ENCODE data around the gene SNRPE. TPM values are rescaled to one million over a fixed set of nuclear protein-coding genes. Genes with fewer than 3 reads are reported as not detected.

The SNRPE gene
- total RNA-seq, 2 donors from 2014 or later, result 273 to 498 TPM

GRCh38 chr1:203871114-203871880 lies 9.9 kb downstream of the SNRPE start:
- DNase-seq, result peak; percentile 75
- H3K36me3 ChIP-seq (ENCODE audit: control insufficient read depth, insufficient read depth, low read length), result peaks cover 45% of the 10 kb centered on the region
- TF ChIP-seq CTCF (conservative IDR thresholded peaks at IDR 0.05), result peak; percentile 100
- peak overlapping the region; percentile 70 for H3K27ac Mint-ChIP-seq
- H3K4me3 ChIP-seq (ENCODE audit: low read length), result no peak overlapping the region
- H3K4me3 Mint-ChIP-seq, result no peak overlapping the region
- H3K9me3 ChIP-seq (ENCODE audit: control insufficient read depth, low read length), result no peaks in the 10 kb centered on the region
- no peaks in the 10 kb centered on the region for H3K27me3 ChIP-seq (ENCODE audit: control insufficient read depth, insufficient read depth, low read length, poor library complexity, severe bottlenecking)
- H3K9me3 Mint-ChIP-seq, result no peaks in the 10 kb centered on the region
- WGBS, 2 experiments (ENCODE audit: insufficient coverage in 1 of 2, insufficient read length in 1 of 2), result 81 to 90% methylated on average over 3 of the region's 3 CpGs
- no peaks in the 10 kb centered on the region for H3K27me3 Mint-ChIP-seq (ENCODE audit: insufficient read depth)
- H3K36me3 Mint-ChIP-seq (ENCODE audit: low read depth), result peaks cover 48% of the 10 kb centered on the region
- H3K4me1 ChIP-seq (ENCODE audit: control insufficient read depth, insufficient read depth, low read length), result no peaks in the 10 kb centered on the region
- peak overlapping the region; percentile 3 for H3K27ac ChIP-seq (ENCODE audit: low read depth, low read length)
- peaks cover 6% of the 10 kb centered on the region for H3K4me1 Mint-ChIP-seq
- no peak overlapping the region for H3K9ac ChIP-seq (ENCODE audit: extremely low read depth, low read length, poor library complexity, severe bottlenecking)

- H3K27me3 ChIP-seq (ENCODE audit: control insufficient read depth, insufficient read depth, low read length, poor library complexity, severe bottlenecking), result no peaks in the 10 kb centered on the region
- WGBS, 2 experiments (ENCODE audit: insufficient coverage in 1 of 2, insufficient read length in 1 of 2), result 91 to 92% methylated on average over 8 of the region's 8 CpGs
- no peak for TF ChIP-seq CTCF (conservative IDR thresholded peaks at IDR 0.05)
- peaks cover 39% of the 10 kb centered on the region for H3K36me3 Mint-ChIP-seq (ENCODE audit: low read depth)
- no peak overlapping the region for H3K9ac ChIP-seq (ENCODE audit: extremely low read depth, low read length, poor library complexity, severe bottlenecking)
- H3K27ac ChIP-seq (ENCODE audit: low read depth, low read length), result no peak overlapping the region
- H3K36me3 ChIP-seq (ENCODE audit: control insufficient read depth, insufficient read depth, low read length), result peaks cover 34% of the 10 kb centered on the region
- no peak for DNase-seq
- no peak overlapping the region for H3K27ac Mint-ChIP-seq
- H3K4me3 ChIP-seq (ENCODE audit: low read length), result no peak overlapping the region
- peaks cover 6% of the 10 kb centered on the region for H3K4me1 Mint-ChIP-seq
- H3K27me3 Mint-ChIP-seq (ENCODE audit: insufficient read depth), result no peaks in the 10 kb centered on the region
- H3K9me3 ChIP-seq (ENCODE audit: control insufficient read depth, low read length), result no peaks in the 10 kb centered on the region
- no peaks in the 10 kb centered on the region for H3K9me3 Mint-ChIP-seq
- no peaks in the 10 kb centered on the region for H3K4me1 ChIP-seq (ENCODE audit: control insufficient read depth, insufficient read depth, low read length)
- H3K4me3 Mint-ChIP-seq, result no peak overlapping the region
Measured at GRCh38 chr1:203873094-203873493, 11.7 kb downstream of the SNRPE start.

GRCh38 chr1:203878422-203878821 lies 17.0 kb downstream of the SNRPE start:
- DNase-seq, result no peak
- H3K4me3 ChIP-seq (ENCODE audit: low read length), result no peak overlapping the region
- peaks cover 3% of the 10 kb centered on the region for H3K9me3 Mint-ChIP-seq
- H3K4me1 ChIP-seq (ENCODE audit: control insufficient read depth, insufficient read depth, low read length), result peaks cover 2% of the 10 kb centered on the region
- H3K27ac Mint-ChIP-seq, result no peak overlapping the region
- H3K27ac ChIP-seq (ENCODE audit: low read depth, low read length), result no peak overlapping the region
- H3K36me3 ChIP-seq (ENCODE audit: control insufficient read depth, insufficient read depth, low read length), result peaks cover 3% of the 10 kb centered on the region
- H3K4me3 Mint-ChIP-seq, result no peak overlapping the region
- WGBS, 2 experiments (ENCODE audit: insufficient coverage in 1 of 2, insufficient read length in 1 of 2), result 96 to 100% methylated on average over 2 to 3 of the region's 3 CpGs
- no peak overlapping the region for H3K9ac ChIP-seq (ENCODE audit: extremely low read depth, low read length, poor library complexity, severe bottlenecking)
- no peak for TF ChIP-seq CTCF (conservative IDR thresholded peaks at IDR 0.05)
- peaks cover 23% of the 10 kb centered on the region for H3K36me3 Mint-ChIP-seq (ENCODE audit: low read depth)
- H3K4me1 Mint-ChIP-seq, result peaks cover 5% of the 10 kb centered on the region
- H3K27me3 ChIP-seq (ENCODE audit: control insufficient read depth, insufficient read depth, low read length, poor library complexity, severe bottlenecking), result no peaks in the 10 kb centered on the region
- no peaks in the 10 kb centered on the region for H3K27me3 Mint-ChIP-seq (ENCODE audit: insufficient read depth)
- H3K9me3 ChIP-seq (ENCODE audit: control insufficient read depth, low read length), result peaks cover 12% of the 10 kb centered on the region
